ENCODE results near the gene PARD3. TPM values are rescaled to one million over a fixed set of nuclear protein-coding genes. Genes with fewer than 3 reads are reported as not detected.

PARD3 gene
- total and polyA plus RNA-seq, 3 donors from 2014 or later, result 31.8 to 59.5 (median 49.5) TPM

GRCh38 chr10:34150103-34150502, 665.0 kb downstream of the PARD3 start:
- H3K4me1 ChIP-seq, result no peaks in the 10 kb centered on the region
- no peak for DNase-seq
- H3K36me3 ChIP-seq (ENCODE audit: low read depth, missing control alignments), result no peaks in the 10 kb centered on the region
- no peak for TF ChIP-seq POLR2A (IDR thresholded peaks at IDR 0.05)
- TF ChIP-seq, protein P1, sequence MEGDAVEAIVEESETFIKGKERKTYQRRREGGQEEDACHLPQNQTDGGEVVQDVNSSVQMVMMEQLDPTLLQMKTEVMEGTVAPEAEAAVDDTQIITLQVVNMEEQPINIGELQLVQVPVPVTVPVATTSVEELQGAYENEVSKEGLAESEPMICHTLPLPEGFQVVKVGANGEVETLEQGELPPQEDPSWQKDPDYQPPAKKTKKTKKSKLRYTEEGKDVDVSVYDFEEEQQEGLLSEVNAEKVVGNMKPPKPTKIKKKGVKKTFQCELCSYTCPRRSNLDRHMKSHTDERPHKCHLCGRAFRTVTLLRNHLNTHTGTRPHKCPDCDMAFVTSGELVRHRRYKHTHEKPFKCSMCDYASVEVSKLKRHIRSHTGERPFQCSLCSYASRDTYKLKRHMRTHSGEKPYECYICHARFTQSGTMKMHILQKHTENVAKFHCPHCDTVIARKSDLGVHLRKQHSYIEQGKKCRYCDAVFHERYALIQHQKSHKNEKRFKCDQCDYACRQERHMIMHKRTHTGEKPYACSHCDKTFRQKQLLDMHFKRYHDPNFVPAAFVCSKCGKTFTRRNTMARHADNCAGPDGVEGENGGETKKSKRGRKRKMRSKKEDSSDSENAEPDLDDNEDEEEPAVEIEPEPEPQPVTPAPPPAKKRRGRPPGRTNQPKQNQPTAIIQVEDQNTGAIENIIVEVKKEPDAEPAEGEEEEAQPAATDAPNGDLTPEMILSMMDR (IDR thresholded peaks at IDR 0.05), result no peak
- 92 to 96% methylated on average over 3 of the region's 3 CpGs for WGBS, 2 donors
- intact Hi-C loops (cut with DNase I; ENCODE audit: low total_unique reads), result no loop called here
- H3K4me3 ChIP-seq, result no peak overlapping the region
- no peaks in the 10 kb centered on the region for H3K27me3 ChIP-seq
- H3K27ac ChIP-seq, result no peak overlapping the region
- no peaks in the 10 kb centered on the region for H3K9me3 ChIP-seq

GRCh38 chr10:34148305-34148657, 666.8 kb downstream of the PARD3 start:
- Histone ChIP-seq H3K4me1 (no peaks in the 10 kb centered on the region), H3K27ac (no peak overlapping the region), H3K27me3 (no peaks in the 10 kb centered on the region), H3K9me3 (no peaks in the 10 kb centered on the region), H3K36me3 (ENCODE audit: low read depth, missing control alignments) (no peaks in the 10 kb centered on the region), H3K4me3 (no peak overlapping the region)
- intact Hi-C loops (cut with DNase I; ENCODE audit: low total_unique reads), result no loop called here
- WGBS, 2 donors, result 54 to 55% methylated on average over 3 of the region's 3 CpGs
- no peak for DNase-seq
- TF ChIP-seq, protein P1 (IDR thresholded peaks at IDR 0.05), result no peak
- TF ChIP-seq POLR2A (IDR thresholded peaks at IDR 0.05), result no peak

- WGBS, 2 donors, result 57 to 66% methylated on average over 4 of the region's 4 CpGs
Observed at GRCh38 chr10:34147641-34148304, 667.3 kb downstream of the PARD3 start.

DNA sequence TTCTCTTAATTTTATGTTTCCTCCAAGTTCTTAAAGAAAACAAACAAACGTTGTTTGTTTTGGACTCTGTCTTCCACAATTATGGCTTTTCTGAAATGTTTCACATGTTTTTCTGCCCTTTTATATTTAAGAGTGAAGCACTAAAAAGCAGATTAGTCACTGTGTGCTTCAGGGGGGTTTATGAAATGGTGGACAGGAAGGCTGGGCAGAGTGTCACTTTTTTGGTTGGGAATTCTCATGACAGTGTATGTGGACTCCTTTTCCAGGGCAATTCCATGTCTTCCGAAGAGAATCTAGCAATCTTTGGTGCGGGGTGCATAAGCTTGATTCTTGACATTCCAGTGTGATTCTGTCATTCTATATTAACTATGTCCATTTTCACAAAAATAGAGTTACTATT, 669.4 kb downstream of the PARD3 start:
- Histone ChIP-seq H3K27ac (no peak overlapping the region), H3K27me3 (no peaks in the 10 kb centered on the region)
- 67 to 72% methylated on average over 3 of the region's 3 CpGs for WGBS, 2 donors

More at GRCh38 chr10:34147641-34148304, 667.3 kb downstream of the PARD3 start:
- TF ChIP-seq POLR2A (IDR thresholded peaks at IDR 0.05), result no peak
- TF ChIP-seq, protein P1 (IDR thresholded peaks at IDR 0.05), result no peak
- no peak overlapping the region for H3K4me3 ChIP-seq
- H3K27ac ChIP-seq, result no peak overlapping the region
- H3K4me1 ChIP-seq, result no peaks in the 10 kb centered on the region
- H3K27me3 ChIP-seq, result no peaks in the 10 kb centered on the region
- no peaks in the 10 kb centered on the region for H3K9me3 ChIP-seq
- no peak for DNase-seq
- intact Hi-C loops (cut with DNase I; ENCODE audit: low total_unique reads), result no loop called here
- no peaks in the 10 kb centered on the region for H3K36me3 ChIP-seq (ENCODE audit: low read depth, missing control alignments)

More for the DNA sequence above, 669.4 kb downstream of the PARD3 start:
- H3K9me3 ChIP-seq, result no peaks in the 10 kb centered on the region
- no peak overlapping the region for H3K4me3 ChIP-seq
- no peaks in the 10 kb centered on the region for H3K36me3 ChIP-seq (ENCODE audit: low read depth, missing control alignments)
- no peaks in the 10 kb centered on the region for H3K4me1 ChIP-seq
- intact Hi-C loops (cut with DNase I; ENCODE audit: low total_unique reads), result no loop called here
- no peak for DNase-seq
- TF ChIP-seq POLR2A (IDR thresholded peaks at IDR 0.05), result no peak
- TF ChIP-seq, protein P1 (IDR thresholded peaks at IDR 0.05), result no peak
